K562 (cell line): ENCODE results near the gene CTSW. TPM values are rescaled to one million over a fixed set of nuclear protein-coding genes. Genes with fewer than 3 reads are reported as not detected.
A peak's percentile ranks its signal among the peaks of the same experiment; 100 is the strongest.

ENCODE experiments used
- CREB1 ChIP-seq, 2 experiments: sonication (generic) in 1 of 2; formaldehyde crosslinking in 1 of 2; IDR thresholded peaks; 2 replicates each; pipeline versions ENCODE4 v1.6.1 to v1.8.0; 2012 to 2022; ENCODE audit warnings: inconsistent platforms in 1 of 2, mild to moderate bottlenecking in 1 of 2, missing genetic modification reagents in 1 of 2, moderate library complexity in 1 of 2
- KLF13 ChIP-seq: fragments of 450-650 bp; IDR thresholded peaks from 2 replicates; pipeline ENCODE4 v1.6.1; 2016; ENCODE audit warnings: missing genetic modification characterization, low read depth, mild to moderate bottlenecking, missing compliant biosample characterization, moderate library complexity, borderline replicate concordance
- ZNF232 ChIP-seq: sonication (generic); formaldehyde crosslinking; IDR thresholded peaks from 2 replicates; pipeline ENCODE4 v1.8.0; 2022; ENCODE audit warnings: mild to moderate bottlenecking, missing genetic modification reagents
- polyA plus RNA-seq, 8 experiments: library from polyadenylated mRNA; depleted of rRNA in 4 of 8; stranded (reverse) in 5 of 8; unstranded in 3 of 8; fragments of >200 nt; fragmentation: Nextera tagmentation in 2 of 8; fragmentation: Illumina TruSeq in 1 of 8; extraction: Ambion mirVana in 2 of 8; extraction: Trizol in 1 of 8; gene quantifications; 2 replicates each; pipeline versions ENCODE4 v1.2.1 to v1.2.3, GENCODE V29; 2011 to 2014; ENCODE audit warnings: inconsistent platforms in 1 of 8, missing spikeins in 1 of 8
- total RNA-seq, 7 experiments: library from RNA; depleted of rRNA in 6 of 7; stranded (reverse); fragments of >200 nt in 6 of 7; fragmentation: Illumina TruSeq in 2 of 7; extraction: Trizol in 2 of 7; gene quantifications; 2 replicates each; pipeline versions ENCODE4 v1.2.1 to v1.2.3, GENCODE V29; 2011 to 2021; ENCODE audit warnings: low replicate concordance in 1 of 7
- TF ChIP-seq, protein P1 (sequence below): sonication (generic); formaldehyde crosslinking; IDR thresholded peaks from 2 replicates; pipeline ENCODE4 v1.8.0; 2022; ENCODE audit warnings: mild to moderate bottlenecking, missing genetic modification reagents
- TF ChIP-seq, protein P2 (sequence below): sonication (generic); formaldehyde crosslinking; IDR thresholded peaks from 2 replicates; pipeline ENCODE4 v1.8.0; 2022; ENCODE audit warnings: missing genetic modification reagents, mild to moderate bottlenecking, borderline replicate concordance
- TF ChIP-seq, protein P3 (sequence below): fragments of 450-650 bp; formaldehyde crosslinking; conservative IDR thresholded peaks from 2 replicates; pipeline ENCODE4 v1.4.0; 2022; ENCODE audit warnings: mild to moderate bottlenecking, missing genetic modification characterization
- TF ChIP-seq, protein P4 (sequence below): fragments of 450-650 bp; formaldehyde crosslinking; IDR thresholded peaks from 2 replicates; pipeline ENCODE4 v1.4.0; 2022; ENCODE audit warnings: missing genetic modification characterization

CTSW gene
- total and polyA plus RNA-seq, 9 of the 15 experiments (the other 6 are each of a cell fraction or from before 2014, with no cell fraction given) = 0.04 TPM; not detected in 8

DNA sequence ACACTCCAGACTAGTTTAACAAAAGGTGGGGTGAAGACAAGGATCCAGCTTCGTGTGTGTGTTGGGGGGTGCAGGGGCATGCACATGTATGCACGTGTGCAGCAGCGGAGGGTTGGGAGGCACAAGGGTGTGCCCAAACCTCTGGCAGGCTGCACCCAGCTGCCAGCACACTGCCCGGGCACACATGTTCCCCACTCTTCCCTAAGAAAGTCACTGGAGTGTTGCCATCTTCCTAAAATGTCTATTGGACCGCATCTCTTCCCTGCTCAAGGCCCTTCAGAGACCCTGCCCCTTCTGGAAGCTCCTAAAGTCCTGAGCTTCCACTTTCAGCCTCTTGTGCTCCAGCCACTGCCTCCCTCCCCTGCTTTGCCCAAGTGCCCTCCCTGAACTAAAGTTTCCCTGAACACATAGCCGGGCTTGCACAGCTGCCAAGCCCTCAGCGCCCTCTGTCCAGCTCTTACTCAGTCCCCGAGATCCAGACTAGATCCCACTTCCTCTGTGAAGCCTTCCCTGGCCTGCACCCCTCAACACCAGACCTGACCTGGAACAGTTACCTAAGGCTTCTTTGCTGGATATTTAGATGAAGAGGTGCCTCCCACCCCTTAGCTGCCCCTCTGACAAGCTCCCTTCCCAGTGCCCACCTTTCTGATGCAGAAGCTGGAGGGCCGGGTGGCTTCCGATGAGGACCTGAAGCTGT, 27.7 kb upstream of the CTSW start (continued):
- TF ChIP-seq, protein P1, sequence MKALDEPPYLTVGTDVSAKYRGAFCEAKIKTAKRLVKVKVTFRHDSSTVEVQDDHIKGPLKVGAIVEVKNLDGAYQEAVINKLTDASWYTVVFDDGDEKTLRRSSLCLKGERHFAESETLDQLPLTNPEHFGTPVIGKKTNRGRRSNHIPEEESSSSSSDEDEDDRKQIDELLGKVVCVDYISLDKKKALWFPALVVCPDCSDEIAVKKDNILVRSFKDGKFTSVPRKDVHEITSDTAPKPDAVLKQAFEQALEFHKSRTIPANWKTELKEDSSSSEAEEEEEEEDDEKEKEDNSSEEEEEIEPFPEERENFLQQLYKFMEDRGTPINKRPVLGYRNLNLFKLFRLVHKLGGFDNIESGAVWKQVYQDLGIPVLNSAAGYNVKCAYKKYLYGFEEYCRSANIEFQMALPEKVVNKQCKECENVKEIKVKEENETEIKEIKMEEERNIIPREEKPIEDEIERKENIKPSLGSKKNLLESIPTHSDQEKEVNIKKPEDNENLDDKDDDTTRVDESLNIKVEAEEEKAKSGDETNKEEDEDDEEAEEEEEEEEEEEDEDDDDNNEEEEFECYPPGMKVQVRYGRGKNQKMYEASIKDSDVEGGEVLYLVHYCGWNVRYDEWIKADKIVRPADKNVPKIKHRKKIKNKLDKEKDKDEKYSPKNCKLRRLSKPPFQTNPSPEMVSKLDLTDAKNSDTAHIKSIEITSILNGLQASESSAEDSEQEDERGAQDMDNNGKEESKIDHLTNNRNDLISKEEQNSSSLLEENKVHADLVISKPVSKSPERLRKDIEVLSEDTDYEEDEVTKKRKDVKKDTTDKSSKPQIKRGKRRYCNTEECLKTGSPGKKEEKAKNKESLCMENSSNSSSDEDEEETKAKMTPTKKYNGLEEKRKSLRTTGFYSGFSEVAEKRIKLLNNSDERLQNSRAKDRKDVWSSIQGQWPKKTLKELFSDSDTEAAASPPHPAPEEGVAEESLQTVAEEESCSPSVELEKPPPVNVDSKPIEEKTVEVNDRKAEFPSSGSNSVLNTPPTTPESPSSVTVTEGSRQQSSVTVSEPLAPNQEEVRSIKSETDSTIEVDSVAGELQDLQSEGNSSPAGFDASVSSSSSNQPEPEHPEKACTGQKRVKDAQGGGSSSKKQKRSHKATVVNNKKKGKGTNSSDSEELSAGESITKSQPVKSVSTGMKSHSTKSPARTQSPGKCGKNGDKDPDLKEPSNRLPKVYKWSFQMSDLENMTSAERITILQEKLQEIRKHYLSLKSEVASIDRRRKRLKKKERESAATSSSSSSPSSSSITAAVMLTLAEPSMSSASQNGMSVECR (CRISPR knock-in tag) = 0 out of 2 replicates have a peak, but pooled peaks have one; percentile 34
- TF ChIP-seq, protein P2, sequence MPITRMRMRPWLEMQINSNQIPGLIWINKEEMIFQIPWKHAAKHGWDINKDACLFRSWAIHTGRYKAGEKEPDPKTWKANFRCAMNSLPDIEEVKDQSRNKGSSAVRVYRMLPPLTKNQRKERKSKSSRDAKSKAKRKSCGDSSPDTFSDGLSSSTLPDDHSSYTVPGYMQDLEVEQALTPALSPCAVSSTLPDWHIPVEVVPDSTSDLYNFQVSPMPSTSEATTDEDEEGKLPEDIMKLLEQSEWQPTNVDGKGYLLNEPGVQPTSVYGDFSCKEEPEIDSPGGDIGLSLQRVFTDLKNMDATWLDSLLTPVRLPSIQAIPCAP = no peak
- TF ChIP-seq KLF13 (tag) (no peak), ZNF232 (0 out of 2 replicates have a peak, but pooled peaks have one; percentile 28), CREB1 (IDR thresholded peaks at IDR 0.05) (no peak), CREB1 (CRISPR knock-in tag; IDR thresholded peaks at IDR 0.05) (0 out of 2 replicates have a peak, but pooled peaks have one; percentile 7)
- TF ChIP-seq, protein P3, sequence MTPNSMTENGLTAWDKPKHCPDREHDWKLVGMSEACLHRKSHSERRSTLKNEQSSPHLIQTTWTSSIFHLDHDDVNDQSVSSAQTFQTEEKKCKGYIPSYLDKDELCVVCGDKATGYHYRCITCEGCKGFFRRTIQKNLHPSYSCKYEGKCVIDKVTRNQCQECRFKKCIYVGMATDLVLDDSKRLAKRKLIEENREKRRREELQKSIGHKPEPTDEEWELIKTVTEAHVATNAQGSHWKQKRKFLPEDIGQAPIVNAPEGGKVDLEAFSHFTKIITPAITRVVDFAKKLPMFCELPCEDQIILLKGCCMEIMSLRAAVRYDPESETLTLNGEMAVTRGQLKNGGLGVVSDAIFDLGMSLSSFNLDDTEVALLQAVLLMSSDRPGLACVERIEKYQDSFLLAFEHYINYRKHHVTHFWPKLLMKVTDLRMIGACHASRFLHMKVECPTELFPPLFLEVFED (CRISPR knock-in tag) = peak; percentile 95
- TF ChIP-seq, protein P4, sequence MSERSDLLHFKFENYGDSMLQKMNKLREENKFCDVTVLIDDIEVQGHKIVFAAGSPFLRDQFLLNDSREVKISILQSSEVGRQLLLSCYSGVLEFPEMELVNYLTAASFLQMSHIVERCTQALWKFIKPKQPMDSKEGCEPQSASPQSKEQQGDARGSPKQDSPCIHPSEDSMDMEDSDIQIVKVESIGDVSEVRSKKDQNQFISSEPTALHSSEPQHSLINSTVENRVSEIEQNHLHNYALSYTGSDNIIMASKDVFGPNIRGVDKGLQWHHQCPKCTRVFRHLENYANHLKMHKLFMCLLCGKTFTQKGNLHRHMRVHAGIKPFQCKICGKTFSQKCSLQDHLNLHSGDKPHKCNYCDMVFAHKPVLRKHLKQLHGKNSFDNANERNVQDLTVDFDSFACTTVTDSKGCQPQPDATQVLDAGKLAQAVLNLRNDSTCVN (CRISPR knock-in tag) = peak; percentile 83; the same call in 1 of the 2 replicates
- TF ChIP-seq, all 486 proteins: peak for 14
